ENCODE data around the gene LRRC4.

Gene LRRC4

DNA sequence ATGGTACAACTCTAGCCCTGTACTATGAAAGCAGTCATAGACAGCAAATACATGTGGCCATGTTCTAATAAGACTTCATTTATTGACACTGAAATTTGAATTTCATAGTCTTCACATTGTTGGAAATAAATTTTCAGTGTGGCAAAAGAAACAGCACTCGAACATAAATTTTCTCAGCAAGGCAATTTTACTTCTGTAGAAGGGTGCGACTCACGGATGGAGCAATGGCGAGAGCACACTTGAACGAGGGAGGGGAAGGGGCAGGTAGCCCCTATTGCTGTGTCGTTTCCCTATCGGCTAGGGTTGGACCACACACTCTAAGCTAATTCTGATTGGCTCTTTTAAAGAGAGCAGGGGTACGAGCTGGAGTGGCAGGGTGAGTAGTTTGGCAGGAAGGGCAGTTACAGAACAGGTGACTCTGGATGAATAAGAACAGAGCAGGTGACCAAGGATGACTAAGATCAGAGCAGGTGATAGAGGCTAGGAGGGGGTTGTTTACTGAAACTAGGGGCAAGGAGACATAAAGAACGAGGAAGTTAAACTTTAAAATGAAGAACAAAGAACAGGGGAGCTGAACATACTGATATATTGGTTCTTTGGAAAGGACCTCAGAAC lies 52.0 kb downstream of the LRRC4 start:
- no peak overlapping the region for H3K27ac Mint-ChIP-seq
- peaks cover 20% of the 10 kb centered on the region for H3K4me1 Mint-ChIP-seq (ENCODE audit: low read depth)

DNA sequence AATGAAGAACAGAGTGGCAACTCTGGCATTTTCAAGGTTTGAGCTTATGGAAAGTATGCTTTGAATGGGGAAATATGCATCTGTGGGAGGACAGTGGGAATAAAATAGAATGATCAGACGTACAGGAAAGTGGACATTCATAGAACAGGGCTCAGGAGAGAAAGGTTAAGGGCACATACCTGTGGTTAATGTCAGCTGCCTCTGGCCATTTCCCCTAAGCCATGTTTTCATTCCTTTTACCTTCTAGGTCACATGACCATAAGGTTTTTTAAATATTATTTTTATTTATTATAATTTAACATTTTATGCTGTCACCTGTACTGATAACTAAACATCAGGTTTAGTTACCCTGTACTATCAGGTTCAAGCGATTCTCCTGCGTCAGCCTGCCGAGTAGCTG lies 52.8 kb downstream of the LRRC4 start:
- H3K36me3 Mint-ChIP-seq (ENCODE audit: low read depth), result peaks cover 30% of the 10 kb centered on the region
- H3K4me1 Mint-ChIP-seq (ENCODE audit: low read depth), result peaks cover 16% of the 10 kb centered on the region
- H3K27me3 Mint-ChIP-seq (ENCODE audit: low read depth), result no peaks in the 10 kb centered on the region
- peaks cover 16% of the 10 kb centered on the region for H3K9me3 Mint-ChIP-seq
- no peak overlapping the region for H3K27ac Mint-ChIP-seq
- H3K4me3 Mint-ChIP-seq, result no peak overlapping the region

More for the DNA sequence above, 52.0 kb downstream of the LRRC4 start:
- H3K4me3 Mint-ChIP-seq, result no peak overlapping the region
- peaks cover 30% of the 10 kb centered on the region for H3K36me3 Mint-ChIP-seq (ENCODE audit: low read depth)
- H3K27me3 Mint-ChIP-seq (ENCODE audit: low read depth), result no peaks in the 10 kb centered on the region
- H3K9me3 Mint-ChIP-seq, result peaks cover 16% of the 10 kb centered on the region
